AG09309 (cell line): ENCODE measurements around the gene KCMF1.
"Not testable (repeated sequence)": the region's sequence is repeated elsewhere in the genome, so short reads cannot be mapped to it uniquely, and the experiment has no call there.

Experiments
- DNase-seq: peaks from one replicate; pipeline ENCODE4 v3.0.0-alpha.2; 2010; ENCODE audit warnings: low read depth
- H3K4me3 ChIP-seq: 2 replicates; pipeline ENCODE4 v1.5.1; 2011; ENCODE audit warnings: mild to moderate bottlenecking, low read depth, low read length, moderate library complexity; ENCODE audit not compliant: control insufficient read depth
- TF ChIP-seq, protein P1 (sequence below): IDR thresholded peaks from 2 replicates; pipeline ENCODE4 v1.5.1; 2011; ENCODE audit warnings: mild to moderate bottlenecking, low read depth, low read length, inconsistent platforms; ENCODE audit not compliant: insufficient read depth, control insufficient read depth; ENCODE audit errors: missing control alignments

KCMF1 gene

DNA sequence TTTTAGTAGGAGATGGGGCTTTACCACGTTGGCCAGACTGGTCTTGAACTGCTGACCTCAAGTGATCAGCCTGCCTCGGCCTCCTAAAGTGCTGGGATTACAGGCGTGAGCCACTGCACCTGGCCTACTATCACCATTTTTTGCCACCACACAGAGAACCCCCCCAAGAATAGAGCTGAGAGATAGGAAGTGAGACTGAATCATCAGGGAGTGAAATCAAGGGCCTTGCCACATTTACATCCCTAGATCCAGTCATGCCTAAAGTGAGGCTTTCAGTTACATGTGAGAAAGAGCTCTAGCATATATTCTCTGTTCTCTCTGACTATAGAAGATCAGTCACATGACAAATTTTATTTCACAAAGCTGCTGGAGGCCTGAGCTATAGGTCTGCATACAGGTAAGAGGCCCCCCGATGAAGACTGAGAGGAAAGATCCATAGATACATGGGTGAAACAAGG lies 28.0 kb upstream of the KCMF1 start:
- TF ChIP-seq, protein P1, sequence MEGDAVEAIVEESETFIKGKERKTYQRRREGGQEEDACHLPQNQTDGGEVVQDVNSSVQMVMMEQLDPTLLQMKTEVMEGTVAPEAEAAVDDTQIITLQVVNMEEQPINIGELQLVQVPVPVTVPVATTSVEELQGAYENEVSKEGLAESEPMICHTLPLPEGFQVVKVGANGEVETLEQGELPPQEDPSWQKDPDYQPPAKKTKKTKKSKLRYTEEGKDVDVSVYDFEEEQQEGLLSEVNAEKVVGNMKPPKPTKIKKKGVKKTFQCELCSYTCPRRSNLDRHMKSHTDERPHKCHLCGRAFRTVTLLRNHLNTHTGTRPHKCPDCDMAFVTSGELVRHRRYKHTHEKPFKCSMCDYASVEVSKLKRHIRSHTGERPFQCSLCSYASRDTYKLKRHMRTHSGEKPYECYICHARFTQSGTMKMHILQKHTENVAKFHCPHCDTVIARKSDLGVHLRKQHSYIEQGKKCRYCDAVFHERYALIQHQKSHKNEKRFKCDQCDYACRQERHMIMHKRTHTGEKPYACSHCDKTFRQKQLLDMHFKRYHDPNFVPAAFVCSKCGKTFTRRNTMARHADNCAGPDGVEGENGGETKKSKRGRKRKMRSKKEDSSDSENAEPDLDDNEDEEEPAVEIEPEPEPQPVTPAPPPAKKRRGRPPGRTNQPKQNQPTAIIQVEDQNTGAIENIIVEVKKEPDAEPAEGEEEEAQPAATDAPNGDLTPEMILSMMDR: no peak
- no peak overlapping the region for H3K4me3 ChIP-seq

DNA sequence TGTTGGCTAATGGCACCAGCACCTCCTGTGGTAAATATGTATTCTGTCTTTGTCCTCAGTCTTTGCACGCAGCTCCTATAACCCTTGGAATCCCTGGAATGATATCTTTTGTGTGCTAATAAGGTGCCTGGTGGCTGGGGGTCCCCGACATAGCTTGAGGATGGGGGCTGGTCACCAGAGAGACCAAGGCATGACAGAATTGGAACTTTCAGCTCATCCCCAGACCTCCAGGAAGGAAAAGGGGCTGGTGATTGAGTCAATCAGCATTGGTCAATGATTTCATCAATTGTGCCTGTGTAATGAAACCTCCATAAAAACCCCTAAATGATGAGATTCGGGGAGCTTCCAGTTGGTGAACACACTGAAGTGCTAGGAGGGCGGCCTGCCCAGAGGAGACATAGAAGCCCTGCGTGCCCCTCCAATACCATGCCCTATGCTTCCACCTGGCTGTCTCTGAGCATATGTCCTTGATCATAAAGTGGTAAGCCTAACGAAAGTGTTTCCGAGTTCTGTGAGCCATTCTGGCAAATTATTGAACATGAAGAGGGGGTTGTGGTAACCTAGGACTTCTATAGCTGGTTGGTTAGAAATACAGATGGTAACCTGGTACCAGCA lies 26.6 kb upstream of the KCMF1 start:
- no peak for DNase-seq
- H3K4me3 ChIP-seq: no peak overlapping the region
- TF ChIP-seq, protein P1: no peak

More for the DNA sequence above, 28.0 kb upstream of the KCMF1 start:
- DNase-seq: no peak

- DNase-seq, H3K4me3 ChIP-seq: not testable (repeated sequence)
Observed at GRCh38 chr2:84945838-84946203, 25.1 kb upstream of the KCMF1 start.

DNA sequence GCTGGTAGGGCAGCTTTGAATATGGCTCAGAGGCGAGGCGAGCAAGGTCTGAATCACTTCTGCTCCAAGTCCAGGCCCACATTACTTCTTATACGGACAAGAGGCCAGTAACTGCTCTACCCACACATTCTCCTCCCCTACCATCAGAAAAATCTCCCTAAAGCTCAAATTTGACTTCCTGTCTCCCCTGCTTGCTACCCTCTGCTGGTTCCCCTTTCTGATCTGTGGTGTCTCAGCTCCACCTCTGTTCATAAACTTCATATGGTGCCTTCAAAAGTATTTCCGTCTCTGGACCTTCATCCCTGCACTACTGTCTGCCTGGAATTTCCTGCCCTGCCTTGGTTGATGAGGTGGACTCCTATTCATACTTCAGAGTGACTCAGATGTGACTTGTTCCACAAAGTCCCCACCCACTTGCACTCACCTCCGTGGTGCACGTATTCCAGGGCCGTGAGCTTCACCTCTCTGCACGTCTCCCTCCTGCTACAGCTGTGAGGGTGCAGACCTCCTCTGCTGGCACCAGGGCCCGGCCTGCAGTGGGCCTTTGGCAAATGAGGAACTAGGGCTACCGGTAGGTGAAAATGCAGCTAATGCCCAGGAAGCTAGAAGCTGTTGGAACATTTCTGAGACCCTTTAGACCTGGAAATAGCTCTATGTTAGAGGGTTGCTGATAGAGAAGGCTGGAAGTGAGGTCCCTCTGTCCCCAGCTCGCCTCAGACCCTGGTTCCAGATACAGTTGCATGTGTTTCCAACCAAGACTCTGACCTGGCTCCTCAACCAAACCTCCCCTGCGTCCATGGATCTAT lies 24.6 kb upstream of the KCMF1 start:
- TF ChIP-seq, protein P1: no peak
- H3K4me3 ChIP-seq: no peak overlapping the region
- no peak for DNase-seq

- no peak for DNase-seq
- TF ChIP-seq, protein P1: no peak
- H3K4me3 ChIP-seq: no peak overlapping the region
Observed at GRCh38 chr2:84947010-84947593, 23.9 kb upstream of the KCMF1 start.

DNA sequence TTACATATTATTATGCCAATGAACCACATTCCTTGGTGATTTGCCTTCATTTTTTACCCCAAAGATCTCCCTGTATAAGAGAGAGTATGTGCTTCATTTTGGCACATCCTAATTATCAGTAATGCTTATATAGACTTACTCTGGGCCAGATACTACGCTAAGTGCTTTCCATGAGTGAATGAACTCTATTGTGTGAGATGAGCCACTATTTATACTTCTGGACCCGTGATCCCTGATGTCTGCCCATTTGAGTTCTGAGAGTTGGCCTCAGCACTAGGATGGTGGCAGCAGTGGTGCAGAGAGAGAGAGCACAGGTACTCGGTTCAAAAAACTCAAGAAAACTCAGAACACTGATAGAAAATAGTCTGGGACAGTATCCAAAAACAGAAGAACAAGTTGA lies 17.4 kb upstream of the KCMF1 start:
- TF ChIP-seq, protein P1: no peak
- no peak for DNase-seq
- no peak overlapping the region for H3K4me3 ChIP-seq

DNA sequence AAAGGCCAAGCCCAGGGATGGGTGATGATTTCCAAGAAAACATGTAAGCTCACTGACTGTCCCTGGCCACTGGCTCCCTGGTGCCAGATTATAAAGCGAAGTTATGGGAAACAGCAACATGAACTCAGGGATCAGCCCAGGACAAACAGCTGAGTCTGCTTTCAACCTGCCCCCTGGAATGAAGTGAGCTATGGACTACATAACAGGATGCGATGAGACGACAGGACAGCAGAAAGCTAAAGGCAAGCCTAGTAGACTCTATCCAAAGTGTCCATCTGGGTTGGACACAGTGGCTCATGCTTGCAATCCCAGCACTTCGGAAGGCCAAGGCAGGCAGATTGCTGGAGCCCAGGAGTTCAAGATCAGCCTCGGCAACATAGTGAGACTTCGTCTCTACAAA lies 16.6 kb upstream of the KCMF1 start:
- no peak overlapping the region for H3K4me3 ChIP-seq
- TF ChIP-seq, protein P1: no peak
- DNase-seq: no peak
